SK-N-SH (cell line): Measurements from ENCODE around the gene KCNN3. TPM values are rescaled to one million over a fixed set of nuclear protein-coding genes. Genes with fewer than 3 reads are reported as not detected.
"Not testable (repeated sequence)": the region's sequence is repeated elsewhere in the genome, so short reads cannot be mapped to it uniquely, and the experiment has no call there.

Experiments
- CTCF ChIA-PET: fragments of 300-600, 350-600 bp; formaldehyde crosslinking; extraction: SDS; loops from one replicate; lab custom pipeline; 2021; lab: Yijun Ruan, JAX
- POLR2A ChIA-PET: fragments of 350-600 bp; sonication (Branson Sonifier 250); formaldehyde crosslinking; extraction: SDS; loops from one replicate; lab custom pipeline; 2020; ENCODE audit warnings: antibody characterized with exemption, inconsistent platforms; lab: Yijun Ruan, JAX
- DNase-seq: peaks from one replicate; pipeline ENCODE4 v3.0.0; 2012
- H2AFZ ChIP-seq: fragments of 200-600 bp; sonication (generic); 2 replicates; pipeline ENCODE4 v1.8.1; 2016; ENCODE audit warnings: antibody characterized with exemption, mild to moderate bottlenecking, low read depth
- H3F3A ChIP-seq: fragments of 200-600 bp; sonication (generic); replicated peaks from 2 replicates; pipeline ENCODE3; 2016; ENCODE audit warnings: antibody characterized with exemption, mild to moderate bottlenecking; ENCODE audit not compliant: insufficient read depth
- H3K27ac ChIP-seq, 2 experiments: fragments of 200-500 bp in 1 of 2; fragments of 200-600 bp in 1 of 2; sonication (Bioruptor generic) in 1 of 2; sonication (generic), shearing (Covaris generic) in 1 of 2; 2 replicates each; pipeline versions ENCODE4 v1.5.1 to v1.6.1; 2014 to 2016; ENCODE audit warnings: low read depth in 2 of 2, inconsistent platforms in 1 of 2, low read length in 1 of 2, mild to moderate bottlenecking in 1 of 2, mixed read lengths in 1 of 2
- H3K27me3 ChIP-seq: fragments of 200-600 bp; sonication (generic), shearing (Covaris generic); 2 replicates; pipeline ENCODE4 v1.6.1; 2016; ENCODE audit warnings: mixed run types; ENCODE audit not compliant: insufficient read depth
- H3K36me3 ChIP-seq, 2 experiments: fragments of 200-500 bp in 1 of 2; fragments of 200-600 bp in 1 of 2; sonication (Bioruptor generic) in 1 of 2; sonication (generic) in 1 of 2; replicated peaks in 1 of 2; 2 replicates each; pipeline versions ENCODE3 to v1.5.1; 2014 to 2016; ENCODE audit warnings: low read length in 1 of 2, mild to moderate bottlenecking in 1 of 2; ENCODE audit not compliant: insufficient read depth in 2 of 2, control insufficient read depth in 1 of 2
- H3K4me1 ChIP-seq, 2 experiments: fragments of 200-500 bp in 1 of 2; fragments of 200-600 bp in 1 of 2; sonication (Bioruptor generic) in 1 of 2; sonication (generic), shearing (Covaris generic) in 1 of 2; 2 replicates each; pipeline versions ENCODE4 v1.5.1 to v1.6.1; 2014 to 2016; ENCODE audit warnings: low read depth in 1 of 2, low read length in 1 of 2, mixed run types in 1 of 2; ENCODE audit not compliant: insufficient read depth in 2 of 2, control insufficient read depth in 1 of 2
- H3K4me2 ChIP-seq: fragments of 200-600 bp; sonication (generic), shearing (Covaris generic); 2 replicates; pipeline ENCODE4 v1.6.1; 2017; ENCODE audit warnings: mixed run types
- H3K4me3 ChIP-seq, 2 experiments: fragments of 200-500 bp in 1 of 2; fragments of 200-600 bp in 1 of 2; sonication (Bioruptor generic) in 1 of 2; sonication (generic), shearing (Covaris generic) in 1 of 2; 2 replicates each; pipeline versions ENCODE4 v1.5.1 to v1.8.1; 2014 to 2016; ENCODE audit warnings: low read depth in 2 of 2, inconsistent platforms in 1 of 2, low read length in 1 of 2, mild to moderate bottlenecking in 1 of 2, mixed read lengths in 1 of 2, moderate library complexity in 1 of 2
- H3K79me2 ChIP-seq: fragments of 200-600 bp; sonication (generic); 2 replicates; pipeline ENCODE4 v1.8.1; 2017; ENCODE audit warnings: mild to moderate bottlenecking; ENCODE audit not compliant: insufficient read depth
- H3K9ac ChIP-seq: fragments of 200-600 bp; sonication (generic); 2 replicates; pipeline ENCODE4 v1.6.1; 2017; ENCODE audit warnings: mixed run types
- H3K9me2 ChIP-seq: fragments of 200-600 bp; sonication (generic); 2 replicates; pipeline ENCODE4 v1.6.1; 2017; ENCODE audit warnings: mixed run types
- H3K9me3 ChIP-seq: fragments of 200-600 bp; sonication (generic); 2 replicates; pipeline ENCODE4 v1.6.1; 2017; ENCODE audit warnings: mixed run types, mild to moderate bottlenecking, moderate library complexity
- H4K20me1 ChIP-seq: fragments of 200-600 bp; sonication (generic); 2 replicates; pipeline ENCODE4 v1.6.1; 2017; ENCODE audit warnings: mild to moderate bottlenecking, mixed run types; ENCODE audit not compliant: insufficient read depth
- EP300 ChIP-seq, 2 experiments: IDR thresholded peaks; 2 replicates each; pipeline versions ENCODE4 v1.4.0 to v1.6.1; 2012; ENCODE audit warnings: borderline replicate concordance in 1 of 2, low read depth in 1 of 2, low read length in 1 of 2
- FOXJ3 ChIP-seq: sonication (generic); formaldehyde crosslinking; IDR thresholded peaks from 2 replicates; pipeline ENCODE4 v1.5.1; 2020; ENCODE audit warnings: mild to moderate bottlenecking, missing genetic modification reagents
- FOXM1 ChIP-seq: IDR thresholded peaks from 2 replicates; pipeline ENCODE4 v1.4.0; 2012; ENCODE audit warnings: low read depth, mild to moderate bottlenecking
- GATA2 ChIP-seq: sonication (generic); formaldehyde crosslinking; IDR thresholded peaks from 2 replicates; pipeline ENCODE4 v1.5.0; 2020; ENCODE audit warnings: mild to moderate bottlenecking, missing genetic modification reagents
- NRF1 ChIP-seq: IDR thresholded peaks from 2 replicates; pipeline ENCODE4 v1.6.1; 2012; ENCODE audit warnings: low read depth, mild to moderate bottlenecking, low read length
- POLR2AphosphoS5 ChIP-seq: IDR thresholded peaks from 2 replicates; pipeline ENCODE4 v1.6.1; 2012; ENCODE audit warnings: low read depth, low read length
- RAD21 ChIP-seq: IDR thresholded peaks from 2 replicates; pipeline ENCODE4 v1.6.1; 2012; ENCODE audit warnings: mild to moderate bottlenecking, low read length
- RFX5 ChIP-seq: IDR thresholded peaks from 2 replicates; pipeline ENCODE4 v1.6.1; 2012; ENCODE audit warnings: mild to moderate bottlenecking, improper control_type of control experiment, low read length
- WGBS: methylation state at CpG from one replicate; pipeline ENCODE4 v1.1.6; 2017; ENCODE audit warnings: low lambda C conversion rate; 5-methylcytosine and 5-hydroxymethylcytosine counted together
- polyA plus RNA-seq, 3 experiments: library from polyadenylated mRNA; depleted of rRNA; stranded (reverse); fragments of >200 nt; gene quantifications; 2 replicates each; pipeline ENCODE4 v1.2.3, GENCODE V29; 2012
- TF ChIP-seq, protein P1 (sequence below): IDR thresholded peaks from 2 replicates; pipeline ENCODE4; 2012
- TF ChIP-seq, protein P2 (sequence below): IDR thresholded peaks from 2 replicates; pipeline ENCODE4 v1.6.1; 2012; ENCODE audit warnings: mild to moderate bottlenecking, low read depth, low read length, moderate library complexity

Gene KCNN3
- polyA plus RNA-seq, 1 of the 3 experiments (the other 2 are of a cell fraction): 0.16 TPM

DNA sequence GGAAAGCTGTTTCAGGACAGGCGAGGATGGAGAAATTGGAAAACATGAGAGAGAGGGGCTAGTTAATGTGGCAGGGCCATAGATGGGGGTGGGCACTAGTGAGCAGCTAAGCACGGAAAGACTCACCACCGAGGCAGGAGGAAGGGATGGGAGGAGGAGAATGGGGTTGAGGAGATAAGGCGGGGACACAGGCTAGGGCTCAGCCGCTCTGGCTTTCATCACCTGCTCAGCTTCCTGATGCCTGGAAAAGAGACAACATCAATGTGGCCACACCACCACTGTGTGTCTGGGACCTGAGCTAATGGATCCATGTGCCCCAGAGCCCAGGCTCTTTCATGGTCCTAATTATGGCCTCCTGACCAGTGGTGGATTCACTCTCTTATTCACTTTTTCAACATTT is 38.9 kb upstream of the KCNN3 start:
- H2AFZ ChIP-seq: no peak overlapping the region
- H3K9ac ChIP-seq: no peak overlapping the region
- WGBS: 57% methylated on average over 5 of the region's 5 CpGs
- TF ChIP-seq RAD21 (no peak), FOXJ3 (CRISPR knock-in tag) (no peak), RFX5 (no peak), POLR2AphosphoS5 (no peak), FOXM1 (no peak), NRF1 (no peak), EP300 (IDR thresholded peaks at IDR 0.05; ENCODE audit: borderline replicate concordance in 1 of 2, low read depth in 1 of 2, low read length in 1 of 2) (no peak), GATA2 (CRISPR knock-in tag) (no peak)
- TF ChIP-seq, protein P1, sequence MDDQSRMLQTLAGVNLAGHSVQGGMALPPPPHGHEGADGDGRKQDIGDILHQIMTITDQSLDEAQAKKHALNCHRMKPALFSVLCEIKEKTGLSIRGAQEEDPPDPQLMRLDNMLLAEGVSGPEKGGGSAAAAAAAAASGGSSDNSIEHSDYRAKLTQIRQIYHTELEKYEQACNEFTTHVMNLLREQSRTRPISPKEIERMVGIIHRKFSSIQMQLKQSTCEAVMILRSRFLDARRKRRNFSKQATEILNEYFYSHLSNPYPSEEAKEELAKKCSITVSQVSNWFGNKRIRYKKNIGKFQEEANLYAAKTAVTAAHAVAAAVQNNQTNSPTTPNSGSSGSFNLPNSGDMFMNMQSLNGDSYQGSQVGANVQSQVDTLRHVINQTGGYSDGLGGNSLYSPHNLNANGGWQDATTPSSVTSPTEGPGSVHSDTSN: no peak
- TF ChIP-seq, protein P2, sequence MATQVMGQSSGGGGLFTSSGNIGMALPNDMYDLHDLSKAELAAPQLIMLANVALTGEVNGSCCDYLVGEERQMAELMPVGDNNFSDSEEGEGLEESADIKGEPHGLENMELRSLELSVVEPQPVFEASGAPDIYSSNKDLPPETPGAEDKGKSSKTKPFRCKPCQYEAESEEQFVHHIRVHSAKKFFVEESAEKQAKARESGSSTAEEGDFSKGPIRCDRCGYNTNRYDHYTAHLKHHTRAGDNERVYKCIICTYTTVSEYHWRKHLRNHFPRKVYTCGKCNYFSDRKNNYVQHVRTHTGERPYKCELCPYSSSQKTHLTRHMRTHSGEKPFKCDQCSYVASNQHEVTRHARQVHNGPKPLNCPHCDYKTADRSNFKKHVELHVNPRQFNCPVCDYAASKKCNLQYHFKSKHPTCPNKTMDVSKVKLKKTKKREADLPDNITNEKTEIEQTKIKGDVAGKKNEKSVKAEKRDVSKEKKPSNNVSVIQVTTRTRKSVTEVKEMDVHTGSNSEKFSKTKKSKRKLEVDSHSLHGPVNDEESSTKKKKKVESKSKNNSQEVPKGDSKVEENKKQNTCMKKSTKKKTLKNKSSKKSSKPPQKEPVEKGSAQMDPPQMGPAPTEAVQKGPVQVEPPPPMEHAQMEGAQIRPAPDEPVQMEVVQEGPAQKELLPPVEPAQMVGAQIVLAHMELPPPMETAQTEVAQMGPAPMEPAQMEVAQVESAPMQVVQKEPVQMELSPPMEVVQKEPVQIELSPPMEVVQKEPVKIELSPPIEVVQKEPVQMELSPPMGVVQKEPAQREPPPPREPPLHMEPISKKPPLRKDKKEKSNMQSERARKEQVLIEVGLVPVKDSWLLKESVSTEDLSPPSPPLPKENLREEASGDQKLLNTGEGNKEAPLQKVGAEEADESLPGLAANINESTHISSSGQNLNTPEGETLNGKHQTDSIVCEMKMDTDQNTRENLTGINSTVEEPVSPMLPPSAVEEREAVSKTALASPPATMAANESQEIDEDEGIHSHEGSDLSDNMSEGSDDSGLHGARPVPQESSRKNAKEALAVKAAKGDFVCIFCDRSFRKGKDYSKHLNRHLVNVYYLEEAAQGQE: no peak
- no peaks in the 10 kb centered on the region for H3K27me3 ChIP-seq
- no peak overlapping the region for H3K4me2 ChIP-seq
- no peak overlapping the region for H3K27ac ChIP-seq
- DNase-seq: no peak
- H3K4me1 ChIP-seq: no peaks in the 10 kb centered on the region
- H3K4me3 ChIP-seq: no peak overlapping the region
- no peaks in the 10 kb centered on the region for H4K20me1 ChIP-seq
- H3F3A ChIP-seq: no peaks in the 10 kb centered on the region
- CTCF ChIA-PET: no interaction called here
- no peaks in the 10 kb centered on the region for H3K36me3 ChIP-seq
- H3K79me2 ChIP-seq: no peaks in the 10 kb centered on the region
- no peaks in the 10 kb centered on the region for H3K9me3 ChIP-seq
- no peaks in the 10 kb centered on the region for H3K9me2 ChIP-seq
- POLR2A ChIA-PET: no interaction called here

DNA sequence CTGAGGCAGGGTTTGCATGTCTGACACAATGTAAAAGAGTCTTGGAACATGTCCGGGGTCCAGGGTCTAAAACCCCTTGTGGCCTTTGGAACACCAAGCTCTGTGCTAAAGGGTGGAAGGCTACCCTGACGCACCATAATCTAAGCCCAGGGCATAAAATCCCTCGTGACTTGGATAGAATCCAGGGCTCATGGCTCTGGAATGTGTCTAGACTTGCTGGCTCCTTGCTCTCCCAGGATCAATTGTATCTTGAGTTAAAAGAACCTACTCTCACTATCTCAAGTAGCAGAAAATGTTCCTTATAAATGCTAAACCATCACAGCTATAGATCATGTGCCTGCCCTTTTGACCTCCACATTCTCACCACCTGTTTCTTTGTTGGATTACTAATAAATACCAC is 38.0 kb upstream of the KCNN3 start:
- DNase-seq, H3K9ac ChIP-seq, H4K20me1 ChIP-seq, H3K9me2 ChIP-seq, H3K4me1 ChIP-seq, H3K4me2 ChIP-seq, H3K4me3 ChIP-seq, H3K9me3 ChIP-seq, H2AFZ ChIP-seq, H3K79me2 ChIP-seq, H3K27ac ChIP-seq, H3K27me3 ChIP-seq, H3K36me3 ChIP-seq, POLR2A ChIA-PET, H3F3A ChIP-seq: not testable (repeated sequence)
- 47% methylated on average over 3 of the region's 3 CpGs for WGBS
- CTCF ChIA-PET: interaction anchor here (0.7 kb wide), 1 partner anchor 13 kb away, joined by 3 read pairs; no protein-coding TSS in a partner anchor
